Measurements from ENCODE around the gene CLCNKA.

CLCNKA gene

GRCh38 chr1:16063226-16063829 lies 41.5 kb downstream of the CLCNKA start:
- H3K4me3 ChIP-seq (ENCODE audit: low read depth, low read length), result no peak overlapping the region
- no peak for TF ChIP-seq CTCF (IDR thresholded peaks at IDR 0.05; ENCODE audit: control insufficient read depth, extremely low read depth, insufficient read depth)
- no peak for DNase-seq (ENCODE audit: low read depth)

GRCh38 chr1:16063921-16064320 lies 42.1 kb downstream of the CLCNKA start:
- DNase-seq (ENCODE audit: low read depth), result no peak
- no peak overlapping the region for H3K4me3 ChIP-seq (ENCODE audit: low read depth, low read length)
- TF ChIP-seq CTCF (IDR thresholded peaks at IDR 0.05; ENCODE audit: control insufficient read depth, extremely low read depth, insufficient read depth), result no peak

- no peak overlapping the region for H3K4me3 ChIP-seq (ENCODE audit: low read depth, low read length)
- no peak for TF ChIP-seq CTCF (IDR thresholded peaks at IDR 0.05; ENCODE audit: control insufficient read depth, extremely low read depth, insufficient read depth)
- no peak for DNase-seq (ENCODE audit: low read depth)
Measured at GRCh38 chr1:16064536-16065268, 42.9 kb downstream of the CLCNKA start.

- no peak for DNase-seq (ENCODE audit: low read depth)
- H3K4me3 ChIP-seq (ENCODE audit: low read depth, low read length), result no peak overlapping the region
- no peak for TF ChIP-seq CTCF (IDR thresholded peaks at IDR 0.05; ENCODE audit: control insufficient read depth, extremely low read depth, insufficient read depth)
Measured at GRCh38 chr1:16065269-16065576, 43.4 kb downstream of the CLCNKA start.

- DNase-seq (ENCODE audit: low read depth), result no peak
- TF ChIP-seq CTCF (IDR thresholded peaks at IDR 0.05; ENCODE audit: control insufficient read depth, extremely low read depth, insufficient read depth), result no peak
- no peak overlapping the region for H3K4me3 ChIP-seq (ENCODE audit: low read depth, low read length)
Measured at GRCh38 chr1:16066245-16066644, 44.4 kb downstream of the CLCNKA start.

- TF ChIP-seq CTCF (IDR thresholded peaks at IDR 0.05; ENCODE audit: control insufficient read depth, extremely low read depth, insufficient read depth), result no peak
- H3K4me3 ChIP-seq (ENCODE audit: low read depth, low read length), result no peak overlapping the region
- DNase-seq (ENCODE audit: low read depth), result no peak
Measured at GRCh38 chr1:16067127-16067768, 45.4 kb downstream of the CLCNKA start.
